ENCODE data around the gene DOLPP1.
A peak's percentile ranks its signal among the peaks of the same experiment; 100 is the strongest.

- TF ChIP-seq, protein P1, sequence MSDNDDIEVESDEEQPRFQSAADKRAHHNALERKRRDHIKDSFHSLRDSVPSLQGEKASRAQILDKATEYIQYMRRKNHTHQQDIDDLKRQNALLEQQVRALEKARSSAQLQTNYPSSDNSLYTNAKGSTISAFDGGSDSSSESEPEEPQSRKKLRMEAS (IDR thresholded peaks at IDR 0.05), result no peak
- no peak for TF ChIP-seq ZNF274 (IDR thresholded peaks at IDR 0.05; ENCODE audit: borderline replicate concordance, extremely low read depth, low read length)
- TF ChIP-seq NRF1 (IDR thresholded peaks at IDR 0.05; ENCODE audit: low read depth, low read length), result no peak
- peak in 1 of 2 experiments; percentile 50; a peak in 1 of 3 replicates for TF ChIP-seq POLR2A (IDR thresholded peaks at IDR 0.05; ENCODE audit: control extremely low read depth in 1 of 2, low read depth in 2 of 2, low read length in 2 of 2)
- TF ChIP-seq TAF1 (IDR thresholded peaks at IDR 0.05; ENCODE audit: low read depth, low read length), result peak; percentile 74
- TF ChIP-seq, protein P2, sequence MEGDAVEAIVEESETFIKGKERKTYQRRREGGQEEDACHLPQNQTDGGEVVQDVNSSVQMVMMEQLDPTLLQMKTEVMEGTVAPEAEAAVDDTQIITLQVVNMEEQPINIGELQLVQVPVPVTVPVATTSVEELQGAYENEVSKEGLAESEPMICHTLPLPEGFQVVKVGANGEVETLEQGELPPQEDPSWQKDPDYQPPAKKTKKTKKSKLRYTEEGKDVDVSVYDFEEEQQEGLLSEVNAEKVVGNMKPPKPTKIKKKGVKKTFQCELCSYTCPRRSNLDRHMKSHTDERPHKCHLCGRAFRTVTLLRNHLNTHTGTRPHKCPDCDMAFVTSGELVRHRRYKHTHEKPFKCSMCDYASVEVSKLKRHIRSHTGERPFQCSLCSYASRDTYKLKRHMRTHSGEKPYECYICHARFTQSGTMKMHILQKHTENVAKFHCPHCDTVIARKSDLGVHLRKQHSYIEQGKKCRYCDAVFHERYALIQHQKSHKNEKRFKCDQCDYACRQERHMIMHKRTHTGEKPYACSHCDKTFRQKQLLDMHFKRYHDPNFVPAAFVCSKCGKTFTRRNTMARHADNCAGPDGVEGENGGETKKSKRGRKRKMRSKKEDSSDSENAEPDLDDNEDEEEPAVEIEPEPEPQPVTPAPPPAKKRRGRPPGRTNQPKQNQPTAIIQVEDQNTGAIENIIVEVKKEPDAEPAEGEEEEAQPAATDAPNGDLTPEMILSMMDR (IDR thresholded peaks at IDR 0.05; ENCODE audit: control extremely low read depth in 1 of 3, insufficient read depth in 1 of 3, low read depth in 1 of 3, low read length in 3 of 3), result no peak
- no peak for TF ChIP-seq SP1 (IDR thresholded peaks at IDR 0.05; ENCODE audit: low read depth, low read length)
- TF ChIP-seq POLR2AphosphoS5 (IDR thresholded peaks at IDR 0.05; ENCODE audit: low read depth, low read length), result peak; percentile 44; the same call in 1 of the 2 replicates
- no peak for TF ChIP-seq JUN (IDR thresholded peaks at IDR 0.05; ENCODE audit: low read depth, low read length)
- no peak for TF ChIP-seq RFX5 (IDR thresholded peaks at IDR 0.05; ENCODE audit: borderline replicate concordance, low read depth, low read length)
- TF ChIP-seq MAFK (IDR thresholded peaks at IDR 0.05; ENCODE audit: low read depth, low read length), result no peak
- TF ChIP-seq, protein P3, sequence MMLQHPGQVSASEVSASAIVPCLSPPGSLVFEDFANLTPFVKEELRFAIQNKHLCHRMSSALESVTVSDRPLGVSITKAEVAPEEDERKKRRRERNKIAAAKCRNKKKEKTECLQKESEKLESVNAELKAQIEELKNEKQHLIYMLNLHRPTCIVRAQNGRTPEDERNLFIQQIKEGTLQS (IDR thresholded peaks at IDR 0.05; ENCODE audit: insufficient read depth, low read depth, low read length), result no peak
- no peak for TF ChIP-seq BACH1 (IDR thresholded peaks at IDR 0.05; ENCODE audit: low read length)
- TF ChIP-seq GTF2F1 (IDR thresholded peaks at IDR 0.05; ENCODE audit: borderline replicate concordance, low read depth, low read length), result no peak
Observed at GRCh38 chr9:129126749-129127618, 46.1 kb downstream of the DOLPP1 start.

Measured in H1 (cell line).